ENCODE data around the gene RNF223.
A peak's percentile ranks its signal among the peaks of the same experiment; 100 is the strongest.

DNA sequence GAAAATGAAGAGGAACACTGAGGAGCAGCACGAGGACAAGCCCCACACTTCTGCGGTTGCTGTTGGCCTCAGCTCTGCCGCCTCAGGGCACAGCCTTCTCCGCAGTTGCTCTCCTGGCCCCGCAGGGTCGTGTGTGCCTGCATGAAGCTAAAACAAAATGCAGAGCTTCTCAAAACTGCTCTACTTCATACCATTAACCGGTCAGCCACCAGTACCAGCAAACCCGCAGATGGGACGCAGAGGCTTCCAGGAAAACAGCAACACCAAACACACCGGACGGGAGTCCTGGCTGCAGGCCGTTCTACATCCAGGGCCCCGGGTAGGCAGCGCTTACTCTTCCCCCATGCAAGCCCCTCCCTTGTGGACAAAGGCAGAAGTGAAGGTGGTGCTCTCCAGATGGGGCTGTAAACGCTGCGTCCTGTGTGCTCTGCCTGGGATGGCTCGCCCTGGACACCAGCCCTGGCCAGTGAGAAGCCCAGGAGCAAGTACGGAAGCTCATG is 48.9 kb upstream of the RNF223 start:
- TF ChIP-seq, protein P1, sequence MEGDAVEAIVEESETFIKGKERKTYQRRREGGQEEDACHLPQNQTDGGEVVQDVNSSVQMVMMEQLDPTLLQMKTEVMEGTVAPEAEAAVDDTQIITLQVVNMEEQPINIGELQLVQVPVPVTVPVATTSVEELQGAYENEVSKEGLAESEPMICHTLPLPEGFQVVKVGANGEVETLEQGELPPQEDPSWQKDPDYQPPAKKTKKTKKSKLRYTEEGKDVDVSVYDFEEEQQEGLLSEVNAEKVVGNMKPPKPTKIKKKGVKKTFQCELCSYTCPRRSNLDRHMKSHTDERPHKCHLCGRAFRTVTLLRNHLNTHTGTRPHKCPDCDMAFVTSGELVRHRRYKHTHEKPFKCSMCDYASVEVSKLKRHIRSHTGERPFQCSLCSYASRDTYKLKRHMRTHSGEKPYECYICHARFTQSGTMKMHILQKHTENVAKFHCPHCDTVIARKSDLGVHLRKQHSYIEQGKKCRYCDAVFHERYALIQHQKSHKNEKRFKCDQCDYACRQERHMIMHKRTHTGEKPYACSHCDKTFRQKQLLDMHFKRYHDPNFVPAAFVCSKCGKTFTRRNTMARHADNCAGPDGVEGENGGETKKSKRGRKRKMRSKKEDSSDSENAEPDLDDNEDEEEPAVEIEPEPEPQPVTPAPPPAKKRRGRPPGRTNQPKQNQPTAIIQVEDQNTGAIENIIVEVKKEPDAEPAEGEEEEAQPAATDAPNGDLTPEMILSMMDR (conservative IDR thresholded peaks at IDR 0.05; ENCODE audit: low read depth, low read length), result peak; percentile 19; the same call in 1 of the 2 replicates
- TF ChIP-seq EZH2phosphoT487 (IDR thresholded peaks at IDR 0.05; ENCODE audit: borderline replicate concordance, low read length) (no peak), EZH2 (IDR thresholded peaks at IDR 0.05; ENCODE audit: low read length, unreplicated experiment) (no peak)
